ENCODE results near the gene CHD2. TPM values are rescaled to one million over a fixed set of nuclear protein-coding genes. Genes with fewer than 3 reads are reported as not detected.
"Not testable (repeated sequence)": the region's sequence is repeated elsewhere in the genome, so short reads cannot be mapped to it uniquely, and the experiment has no call there.

CHD2 gene
- total RNA-seq, 1 donor from 2014 or later = 89.9 TPM

DNA sequence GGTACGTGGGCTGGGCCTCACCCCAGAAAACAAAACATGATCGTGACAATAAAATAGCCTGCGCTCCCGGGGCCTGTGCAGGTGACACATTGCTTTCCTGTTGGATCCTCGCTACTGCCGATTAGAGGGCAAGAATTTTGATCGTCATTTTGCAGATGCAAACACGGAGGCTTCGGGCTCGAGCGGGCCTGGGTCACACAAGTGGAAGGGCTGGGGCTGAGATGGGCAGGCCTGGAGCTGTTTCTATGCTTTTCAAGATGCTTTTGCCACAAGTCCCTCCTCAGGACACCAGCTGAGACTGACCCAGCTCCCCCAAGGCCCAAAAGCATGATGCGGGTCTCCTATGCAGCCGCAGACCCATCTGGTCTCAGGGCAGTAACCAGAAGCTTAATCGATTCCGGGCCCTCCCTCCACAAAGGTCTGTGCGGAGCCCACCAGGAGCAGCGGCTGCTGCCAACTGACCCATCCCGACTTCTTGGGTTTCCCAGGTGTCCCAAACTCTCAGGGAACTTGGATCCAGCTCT, 158.8 kb downstream of the CHD2 start:
- Mint-ChIP-seq H3K4me3 (ENCODE audit: unreplicated experiment) (no peak overlapping the region), H3K9me3 (ENCODE audit: unreplicated experiment) (no peaks in the 10 kb centered on the region), H3K4me1 (ENCODE audit: unreplicated experiment) (peaks cover 25% of the 10 kb centered on the region), H3K36me3 (ENCODE audit: unreplicated experiment) (peaks cover 10% of the 10 kb centered on the region), H3K27ac (ENCODE audit: unreplicated experiment) (no peak overlapping the region), H3K27me3 (ENCODE audit: unreplicated experiment) (no peaks in the 10 kb centered on the region)
- no peak for DNase-seq (ENCODE audit: extremely low spot score, unreplicated experiment)
- TF ChIP-seq, protein P1, sequence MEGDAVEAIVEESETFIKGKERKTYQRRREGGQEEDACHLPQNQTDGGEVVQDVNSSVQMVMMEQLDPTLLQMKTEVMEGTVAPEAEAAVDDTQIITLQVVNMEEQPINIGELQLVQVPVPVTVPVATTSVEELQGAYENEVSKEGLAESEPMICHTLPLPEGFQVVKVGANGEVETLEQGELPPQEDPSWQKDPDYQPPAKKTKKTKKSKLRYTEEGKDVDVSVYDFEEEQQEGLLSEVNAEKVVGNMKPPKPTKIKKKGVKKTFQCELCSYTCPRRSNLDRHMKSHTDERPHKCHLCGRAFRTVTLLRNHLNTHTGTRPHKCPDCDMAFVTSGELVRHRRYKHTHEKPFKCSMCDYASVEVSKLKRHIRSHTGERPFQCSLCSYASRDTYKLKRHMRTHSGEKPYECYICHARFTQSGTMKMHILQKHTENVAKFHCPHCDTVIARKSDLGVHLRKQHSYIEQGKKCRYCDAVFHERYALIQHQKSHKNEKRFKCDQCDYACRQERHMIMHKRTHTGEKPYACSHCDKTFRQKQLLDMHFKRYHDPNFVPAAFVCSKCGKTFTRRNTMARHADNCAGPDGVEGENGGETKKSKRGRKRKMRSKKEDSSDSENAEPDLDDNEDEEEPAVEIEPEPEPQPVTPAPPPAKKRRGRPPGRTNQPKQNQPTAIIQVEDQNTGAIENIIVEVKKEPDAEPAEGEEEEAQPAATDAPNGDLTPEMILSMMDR (IDR thresholded peaks at IDR 0.05) = no peak

DNA sequence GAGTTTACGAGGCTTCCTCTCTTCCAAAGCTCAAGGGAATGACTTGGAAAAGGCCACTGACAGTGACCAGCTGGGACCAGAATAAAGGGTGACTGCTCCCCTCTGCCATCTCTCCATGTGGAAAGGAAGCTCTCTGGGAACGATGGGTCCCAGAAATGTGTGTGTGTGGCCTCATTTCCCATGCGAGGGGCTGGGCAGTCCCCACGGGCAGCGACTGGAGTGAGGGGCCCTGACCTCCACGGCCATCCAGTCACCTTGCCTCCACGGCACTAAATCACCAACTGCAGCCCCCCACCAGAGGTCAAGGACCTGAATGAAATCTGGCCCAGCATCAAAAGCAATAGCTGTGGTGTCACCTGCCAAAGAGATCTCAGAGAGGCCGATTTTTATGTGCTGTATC, 159.3 kb downstream of the CHD2 start:
- no peak for DNase-seq (ENCODE audit: extremely low spot score, unreplicated experiment)
- TF ChIP-seq, protein P1 (IDR thresholded peaks at IDR 0.05) = no peak
- H3K4me1 Mint-ChIP-seq (ENCODE audit: unreplicated experiment) = peaks cover 25% of the 10 kb centered on the region
- H3K9me3 Mint-ChIP-seq (ENCODE audit: unreplicated experiment) = no peaks in the 10 kb centered on the region
- peaks cover 7% of the 10 kb centered on the region for H3K36me3 Mint-ChIP-seq (ENCODE audit: unreplicated experiment)
- no peak overlapping the region for H3K4me3 Mint-ChIP-seq (ENCODE audit: unreplicated experiment)
- H3K27ac Mint-ChIP-seq (ENCODE audit: unreplicated experiment) = no peak overlapping the region
- no peaks in the 10 kb centered on the region for H3K27me3 Mint-ChIP-seq (ENCODE audit: unreplicated experiment)

DNA sequence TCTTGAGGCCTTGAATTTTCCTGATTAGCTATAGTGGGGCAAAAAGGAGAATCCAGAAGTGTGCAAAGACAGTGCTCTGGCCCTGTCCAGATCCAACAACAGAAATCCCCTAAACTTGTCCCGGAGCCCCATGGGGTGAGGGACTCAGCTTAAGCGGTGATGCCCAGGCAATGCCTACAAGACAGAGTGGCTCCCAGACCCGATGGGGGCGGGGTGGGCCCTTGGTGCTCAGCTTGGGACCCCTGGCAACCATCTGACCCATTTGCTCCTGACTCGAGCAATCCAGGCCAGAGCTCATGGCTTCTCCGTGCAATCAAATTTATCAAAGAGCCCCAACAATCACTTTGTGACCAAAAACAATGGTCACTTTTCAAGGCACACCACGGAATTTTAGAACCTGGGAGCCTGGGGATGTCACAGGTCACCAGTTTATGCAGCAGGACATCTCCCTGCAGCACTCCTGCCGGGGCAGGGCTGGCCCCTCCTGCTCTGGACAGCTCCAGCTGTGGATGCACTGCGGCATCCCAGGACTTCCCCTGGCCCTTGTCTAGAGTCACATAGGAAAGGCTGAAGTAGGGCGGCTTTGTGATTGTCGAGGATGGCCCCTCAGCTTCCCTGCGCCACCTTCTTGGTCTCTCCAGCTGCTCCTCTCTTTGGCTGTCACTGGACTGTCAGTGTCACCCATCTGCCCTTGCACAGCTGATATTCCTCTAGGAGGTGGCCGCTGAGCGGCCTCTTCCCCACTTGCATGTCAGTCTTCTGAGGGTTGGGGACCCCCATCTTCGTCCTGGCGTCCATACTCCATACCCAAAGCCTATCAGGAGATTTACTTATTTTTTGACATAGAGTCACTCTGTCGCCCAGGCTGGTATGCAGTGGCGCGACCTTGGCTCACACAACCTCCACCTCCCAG, 160.5 kb downstream of the CHD2 start:
- DNase-seq (ENCODE audit: extremely low spot score, unreplicated experiment) = no peak
- H3K27ac Mint-ChIP-seq (ENCODE audit: unreplicated experiment) = no peak overlapping the region
- peaks cover 25% of the 10 kb centered on the region for H3K4me1 Mint-ChIP-seq (ENCODE audit: unreplicated experiment)
- H3K36me3 Mint-ChIP-seq (ENCODE audit: unreplicated experiment) = peaks cover 10% of the 10 kb centered on the region
- TF ChIP-seq, protein P1 (IDR thresholded peaks at IDR 0.05) = no peak
- no peak overlapping the region for H3K4me3 Mint-ChIP-seq (ENCODE audit: unreplicated experiment)
- no peaks in the 10 kb centered on the region for H3K9me3 Mint-ChIP-seq (ENCODE audit: unreplicated experiment)
- no peaks in the 10 kb centered on the region for H3K27me3 Mint-ChIP-seq (ENCODE audit: unreplicated experiment)

GRCh38 chr15:93062628-93063261, 162.6 kb downstream of the CHD2 start:
- H3K4me1 Mint-ChIP-seq (ENCODE audit: unreplicated experiment) = peaks cover 38% of the 10 kb centered on the region
- H3K36me3 Mint-ChIP-seq (ENCODE audit: unreplicated experiment); H3K9me3 Mint-ChIP-seq (ENCODE audit: unreplicated experiment); DNase-seq (ENCODE audit: extremely low spot score, unreplicated experiment); H3K27ac Mint-ChIP-seq (ENCODE audit: unreplicated experiment); H3K27me3 Mint-ChIP-seq (ENCODE audit: unreplicated experiment); H3K4me3 Mint-ChIP-seq (ENCODE audit: unreplicated experiment): not testable (repeated sequence)

DNA sequence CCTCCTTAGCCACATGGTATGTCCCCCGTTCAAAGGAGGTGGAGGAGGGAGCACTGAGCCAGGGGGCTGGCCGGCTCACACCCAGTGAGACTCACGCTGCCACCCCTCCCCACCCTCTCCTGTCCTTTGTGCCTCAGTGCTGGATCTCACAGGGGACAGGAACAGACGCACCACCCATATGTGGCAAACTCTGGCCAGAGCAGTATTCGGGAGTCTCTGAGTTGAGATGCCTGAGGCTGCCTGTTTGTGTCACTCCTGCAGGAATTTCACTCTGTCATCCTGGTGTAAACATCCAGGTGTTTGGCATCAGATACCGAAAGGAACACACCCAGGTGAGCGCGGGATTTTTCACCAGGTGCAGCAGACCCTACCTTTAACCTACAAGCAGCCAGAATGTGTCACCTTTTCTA, 163.1 kb downstream of the CHD2 start:
- Mint-ChIP-seq H3K36me3 (ENCODE audit: unreplicated experiment) (peaks cover 10% of the 10 kb centered on the region), H3K27ac (ENCODE audit: unreplicated experiment) (no peak overlapping the region), H3K27me3 (ENCODE audit: unreplicated experiment) (no peaks in the 10 kb centered on the region), H3K4me3 (ENCODE audit: unreplicated experiment) (no peak overlapping the region), H3K4me1 (ENCODE audit: unreplicated experiment) (peaks cover 42% of the 10 kb centered on the region), H3K9me3 (ENCODE audit: unreplicated experiment) (no peaks in the 10 kb centered on the region)
- TF ChIP-seq, protein P1 (IDR thresholded peaks at IDR 0.05) = no peak
- no peak for DNase-seq (ENCODE audit: extremely low spot score, unreplicated experiment)

Data from osteocyte (in vitro differentiated cells).